Activated naive CD4-positive, alpha-beta T cell (primary cell): ENCODE data around the gene SLAMF8.
A peak's percentile ranks its signal among the peaks of the same experiment; 100 is the strongest.

Source experiments
- DNase-seq, 4 experiments: peaks; one replicate each; lab custom pipeline; 2025; lab: John Stamatoyannopoulos, UW

Gene SLAMF8

DNA sequence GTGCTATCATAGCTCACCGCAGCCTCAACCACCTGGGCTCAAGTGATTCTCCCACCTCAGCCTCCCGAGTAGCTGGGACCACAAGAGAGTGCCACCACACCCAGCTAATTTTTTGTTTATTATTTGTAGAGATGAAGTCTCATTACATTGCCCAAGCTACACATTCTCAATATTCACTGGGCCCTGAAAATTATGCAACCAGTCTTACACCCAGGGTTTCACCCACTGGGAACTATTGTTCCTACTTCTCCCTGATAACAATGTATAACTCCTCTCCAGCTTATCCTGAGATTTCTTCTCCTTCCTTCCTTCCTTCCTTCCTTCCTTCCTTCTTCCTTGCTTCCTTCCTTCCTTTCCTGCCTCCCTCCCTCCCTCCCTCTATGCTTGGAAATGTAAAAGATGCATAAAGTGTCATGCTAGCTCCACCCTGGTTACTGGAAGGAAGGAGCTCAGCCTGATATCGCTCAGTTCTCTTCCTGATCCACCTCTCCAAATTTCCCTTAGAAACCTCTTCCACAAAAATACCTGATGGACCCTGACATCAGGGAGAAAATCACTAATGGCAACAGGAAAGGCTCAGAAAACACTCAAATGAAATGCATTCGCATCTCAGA is 47.0 kb downstream of the SLAMF8 start:
- DNase-seq: no peak

DNA sequence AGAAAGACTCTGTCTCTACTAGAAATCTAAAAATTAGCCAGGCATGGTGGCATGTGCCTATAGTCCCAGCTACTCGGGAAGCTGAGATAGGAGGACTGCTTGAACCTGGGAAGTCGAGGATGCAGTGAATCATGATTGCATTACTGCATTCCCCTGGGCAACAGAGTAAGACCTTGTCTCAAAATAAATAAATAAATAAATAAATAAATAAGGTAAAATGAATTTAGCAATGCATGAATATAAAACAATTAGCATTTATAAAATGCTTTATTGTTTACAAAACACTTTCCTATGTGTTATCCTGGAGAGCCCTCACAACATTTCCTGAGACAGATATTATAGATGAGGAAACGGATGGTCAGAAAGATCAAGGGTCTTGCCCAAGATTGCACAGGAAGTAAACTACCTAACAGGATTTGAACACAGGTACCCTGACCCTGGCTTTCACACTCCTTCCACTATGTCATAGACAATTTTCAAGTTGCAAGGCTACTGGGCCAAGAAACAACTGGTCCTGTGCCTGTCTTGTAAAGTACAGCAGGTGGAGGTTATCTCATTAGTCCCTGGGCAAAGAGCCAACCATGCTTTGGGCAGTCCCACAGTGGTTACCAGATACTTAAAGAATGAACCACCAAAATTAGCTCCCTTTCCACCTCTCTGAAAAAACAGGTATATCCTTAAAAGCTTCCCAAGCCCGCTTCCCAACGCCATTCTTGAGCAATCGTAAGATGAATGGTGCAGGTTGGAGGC is 51.2 kb downstream of the SLAMF8 start:
- DNase-seq: no peak

- DNase-seq: no peak
Observed at GRCh38 chr1:159879136-159879535, 52.5 kb downstream of the SLAMF8 start.

DNA sequence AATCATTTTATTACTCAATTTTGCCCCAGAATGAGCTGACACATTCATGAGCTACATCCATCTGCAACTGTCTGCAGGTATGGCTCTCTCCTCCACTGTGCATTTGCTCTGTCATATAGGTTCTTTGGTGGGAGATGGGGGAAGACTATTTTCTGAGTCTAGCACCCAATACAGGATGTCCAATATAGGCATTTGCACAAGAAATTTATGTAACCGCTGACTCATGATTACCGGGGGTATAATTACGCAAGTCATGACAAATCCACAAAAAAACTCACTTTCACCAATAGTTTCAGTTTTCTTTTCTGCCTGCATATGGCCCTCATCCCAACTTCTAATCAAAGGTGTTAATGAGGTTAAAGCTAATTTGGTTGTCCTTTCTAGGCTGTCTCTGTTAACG is 53.3 kb downstream of the SLAMF8 start:
- no peak for DNase-seq

DNA sequence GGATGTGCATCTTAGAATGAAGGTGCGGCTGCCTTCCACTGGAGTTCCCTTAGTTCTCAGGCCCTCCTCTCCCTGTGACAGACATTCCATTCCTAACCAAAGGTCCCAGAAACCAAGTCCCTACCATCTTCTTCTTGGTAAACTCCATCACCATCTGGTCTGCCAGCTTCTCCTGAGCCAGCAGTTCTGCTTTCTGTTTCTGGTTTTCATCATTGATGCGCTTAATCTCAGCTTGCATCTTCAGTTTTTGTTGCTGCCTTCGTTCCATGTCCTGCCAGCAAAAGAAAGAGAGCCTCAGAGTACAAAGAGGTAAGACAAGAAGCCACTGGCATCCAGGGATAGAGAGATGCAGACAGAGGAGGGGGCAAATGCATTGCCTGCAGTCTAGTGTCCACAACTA is 53.8 kb downstream of the SLAMF8 start:
- DNase-seq: no peak

DNA sequence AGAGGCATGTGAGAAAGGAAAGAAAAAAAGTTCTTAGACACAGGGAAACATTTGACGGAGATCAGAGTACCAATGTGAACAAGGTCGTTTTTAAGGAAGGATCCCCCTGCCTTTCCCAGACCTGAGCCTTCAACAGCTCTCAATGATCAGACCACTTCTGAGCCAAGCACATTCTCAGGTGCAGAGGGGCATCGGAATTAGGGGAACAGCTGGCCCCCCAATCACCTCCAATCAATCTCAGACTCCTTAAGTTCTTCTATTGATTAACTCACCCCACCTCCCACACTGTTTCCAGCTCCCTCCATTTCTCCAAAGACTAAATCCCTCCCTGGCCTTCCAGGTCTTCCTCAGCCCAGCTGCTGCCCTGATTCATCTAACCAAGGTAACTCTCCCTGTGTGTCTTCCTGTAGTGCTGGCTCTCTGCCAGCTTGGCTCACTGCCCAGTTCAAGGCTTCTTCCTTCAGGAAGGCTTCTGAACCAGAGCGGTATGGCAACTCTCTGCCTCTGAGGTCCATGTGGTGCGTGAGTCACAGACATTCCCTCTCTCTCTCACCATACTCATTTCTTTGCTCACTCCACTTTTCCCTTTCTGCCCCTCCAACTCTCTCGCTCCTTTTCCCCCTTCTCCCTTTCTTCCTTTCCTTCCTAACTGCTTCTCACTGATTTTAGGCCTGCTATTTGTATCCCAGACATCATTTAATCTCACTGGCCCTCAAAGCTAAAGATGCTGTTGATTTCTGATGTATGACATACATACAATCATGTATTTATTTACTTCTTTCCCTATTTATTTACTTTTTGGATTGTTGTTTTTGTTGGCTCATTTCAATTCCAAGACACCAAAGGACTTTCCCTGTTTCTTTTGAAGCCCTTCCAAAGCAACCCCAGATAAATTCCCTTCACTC is 55.2 kb downstream of the SLAMF8 start:
- peak in 1 of 4 experiments; percentile 15 for DNase-seq

- no peak for DNase-seq
Observed at GRCh38 chr1:159882527-159882862, 55.8 kb downstream of the SLAMF8 start.

DNA sequence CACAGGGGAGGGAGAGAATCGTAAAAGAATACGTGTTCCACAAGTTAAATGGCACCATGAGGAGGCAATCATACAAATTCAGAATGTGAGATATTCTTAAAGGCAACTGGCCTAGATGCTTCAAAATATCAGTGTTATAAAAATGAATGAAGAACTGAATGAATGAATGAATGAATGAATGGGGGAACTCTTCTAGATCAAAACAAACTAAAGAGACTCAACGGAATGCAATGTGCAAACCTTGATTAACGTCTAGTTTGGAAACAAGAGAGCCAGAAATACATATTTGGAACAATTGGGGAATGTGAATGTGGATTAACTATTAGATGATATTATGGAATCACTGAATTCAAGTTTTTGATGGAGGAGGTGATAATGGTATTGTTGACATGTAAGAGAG is 56.5 kb downstream of the SLAMF8 start:
- DNase-seq: no peak

DNA sequence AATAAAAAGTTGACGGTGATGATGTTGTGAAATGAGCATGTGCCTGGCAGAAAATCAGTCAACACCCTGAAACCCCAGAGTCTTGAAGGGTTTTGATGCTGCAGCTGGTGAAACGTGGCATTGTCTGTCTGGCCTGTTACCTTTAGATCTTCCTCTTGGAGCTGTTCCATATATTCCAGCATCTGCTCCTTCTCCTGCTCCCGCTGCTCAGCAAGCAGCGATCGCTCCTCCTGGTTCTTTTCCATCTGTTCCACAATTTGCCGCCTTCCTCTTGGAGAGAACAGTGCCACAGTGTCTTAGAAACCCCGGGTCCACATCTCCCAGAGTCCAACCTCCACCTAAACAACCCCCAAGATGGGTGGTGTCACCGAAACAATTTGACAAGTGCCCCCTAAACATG is 57.6 kb downstream of the SLAMF8 start:
- no peak for DNase-seq
